ENCODE data around the gene SLC38A10. TPM values are rescaled to one million over a fixed set of nuclear protein-coding genes. Genes with fewer than 3 reads are reported as not detected.

The SLC38A10 gene
- polyA plus RNA-seq, 1 experiment, result 29.3 TPM

DNA sequence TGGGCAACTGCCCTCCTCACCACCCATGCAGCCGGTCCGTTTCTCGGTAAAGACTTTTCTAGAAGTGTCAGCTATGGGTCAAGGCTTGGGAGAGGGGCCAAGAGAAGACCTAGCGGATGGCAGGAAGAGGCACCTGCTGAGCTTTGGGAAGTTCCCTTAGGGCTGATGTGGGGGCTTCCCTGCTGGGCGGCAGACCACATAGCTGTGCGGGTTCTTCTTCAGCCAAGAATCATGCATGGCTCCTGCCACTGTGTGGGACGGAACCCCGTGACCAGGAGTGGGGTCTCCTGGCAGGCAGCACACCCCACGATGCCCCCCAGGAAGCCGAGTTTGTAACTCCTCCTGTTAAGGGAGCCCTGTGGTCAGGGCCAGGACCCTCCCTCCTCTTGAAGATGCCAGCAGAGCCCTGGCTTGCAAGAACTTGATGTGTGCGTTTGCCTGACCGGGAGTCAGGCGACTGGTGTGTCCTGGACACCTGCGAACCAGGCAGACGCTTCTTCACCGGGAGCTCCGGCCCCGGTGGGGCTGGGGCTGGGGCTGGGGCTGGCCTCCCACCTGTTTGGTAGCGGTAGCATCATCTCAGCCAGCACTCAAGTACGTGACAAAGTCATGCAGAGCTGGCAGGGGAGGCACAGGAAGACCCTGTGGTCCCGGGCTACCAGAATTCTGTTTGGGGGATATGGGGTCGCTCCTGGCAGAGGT, 17.7 kb upstream of the SLC38A10 start:
- ChIA-PET CTCF (no interaction called here), POLR2A (interaction anchor here (0.6 to 1.1 kb wide), 2 partner anchors 24 to 177 kb away, joined by 3 read pairs; no protein-coding TSS in a partner anchor)
- no peak overlapping the region for H3K4me3 ChIP-seq (ENCODE audit: low read depth, low read length)

DNA sequence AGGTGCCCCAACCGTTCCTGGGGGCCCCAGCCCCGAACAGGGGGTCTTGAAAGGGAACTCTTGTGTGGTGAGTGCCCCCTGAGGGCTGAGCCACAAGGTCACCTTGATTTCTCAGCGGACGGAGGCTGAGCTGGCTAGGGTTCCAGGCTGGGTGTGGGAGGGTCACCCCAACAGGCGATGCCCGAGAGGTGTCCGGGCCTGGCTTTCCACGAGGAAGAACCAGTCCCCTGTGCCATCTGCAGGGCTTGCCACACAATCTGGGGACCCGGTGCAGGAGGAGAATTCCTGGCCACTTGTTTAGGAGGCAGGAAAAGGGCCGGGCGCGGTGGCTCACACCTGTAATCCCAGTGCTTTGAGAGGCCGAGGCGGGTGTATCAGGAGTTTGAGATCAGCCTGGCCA, 16.8 kb upstream of the SLC38A10 start:
- Histone ChIP-seq H3K9me3 (ENCODE audit: control insufficient read depth, insufficient read depth, low read length) (no peaks in the 10 kb centered on the region; the same call in 1 of the 2 replicates), H3K27me3 (ENCODE audit: control insufficient read depth, insufficient read depth, low read length) (peaks cover 28% of the 10 kb centered on the region), H3K4me3 (ENCODE audit: low read depth, low read length) (no peak overlapping the region), H3K27ac (ENCODE audit: low read depth, low read length) (no peak overlapping the region)
- no peak for DNase-seq (ENCODE audit: low read depth, low spot score)
- CTCF ChIA-PET, result no interaction called here
- POLR2A ChIA-PET, result interaction anchor here (1.1 kb wide), 1 partner anchor 25 kb away, joined by 3 read pairs; no protein-coding TSS in a partner anchor
- TF ChIP-seq, protein P1, sequence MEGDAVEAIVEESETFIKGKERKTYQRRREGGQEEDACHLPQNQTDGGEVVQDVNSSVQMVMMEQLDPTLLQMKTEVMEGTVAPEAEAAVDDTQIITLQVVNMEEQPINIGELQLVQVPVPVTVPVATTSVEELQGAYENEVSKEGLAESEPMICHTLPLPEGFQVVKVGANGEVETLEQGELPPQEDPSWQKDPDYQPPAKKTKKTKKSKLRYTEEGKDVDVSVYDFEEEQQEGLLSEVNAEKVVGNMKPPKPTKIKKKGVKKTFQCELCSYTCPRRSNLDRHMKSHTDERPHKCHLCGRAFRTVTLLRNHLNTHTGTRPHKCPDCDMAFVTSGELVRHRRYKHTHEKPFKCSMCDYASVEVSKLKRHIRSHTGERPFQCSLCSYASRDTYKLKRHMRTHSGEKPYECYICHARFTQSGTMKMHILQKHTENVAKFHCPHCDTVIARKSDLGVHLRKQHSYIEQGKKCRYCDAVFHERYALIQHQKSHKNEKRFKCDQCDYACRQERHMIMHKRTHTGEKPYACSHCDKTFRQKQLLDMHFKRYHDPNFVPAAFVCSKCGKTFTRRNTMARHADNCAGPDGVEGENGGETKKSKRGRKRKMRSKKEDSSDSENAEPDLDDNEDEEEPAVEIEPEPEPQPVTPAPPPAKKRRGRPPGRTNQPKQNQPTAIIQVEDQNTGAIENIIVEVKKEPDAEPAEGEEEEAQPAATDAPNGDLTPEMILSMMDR (IDR thresholded peaks at IDR 0.05; ENCODE audit: low read depth, low read length), result no peak

More for the DNA sequence above, 17.7 kb upstream of the SLC38A10 start:
- TF ChIP-seq, protein P1 (IDR thresholded peaks at IDR 0.05; ENCODE audit: low read depth, low read length), result no peak
- DNase-seq (ENCODE audit: low read depth, low spot score), result no peak
- no peaks in the 10 kb centered on the region; the same call in 1 of the 2 replicates for H3K9me3 ChIP-seq (ENCODE audit: control insufficient read depth, insufficient read depth, low read length)
- H3K27ac ChIP-seq (ENCODE audit: low read depth, low read length), result no peak overlapping the region
- H3K27me3 ChIP-seq (ENCODE audit: control insufficient read depth, insufficient read depth, low read length), result peaks cover 28% of the 10 kb centered on the region

DNA sequence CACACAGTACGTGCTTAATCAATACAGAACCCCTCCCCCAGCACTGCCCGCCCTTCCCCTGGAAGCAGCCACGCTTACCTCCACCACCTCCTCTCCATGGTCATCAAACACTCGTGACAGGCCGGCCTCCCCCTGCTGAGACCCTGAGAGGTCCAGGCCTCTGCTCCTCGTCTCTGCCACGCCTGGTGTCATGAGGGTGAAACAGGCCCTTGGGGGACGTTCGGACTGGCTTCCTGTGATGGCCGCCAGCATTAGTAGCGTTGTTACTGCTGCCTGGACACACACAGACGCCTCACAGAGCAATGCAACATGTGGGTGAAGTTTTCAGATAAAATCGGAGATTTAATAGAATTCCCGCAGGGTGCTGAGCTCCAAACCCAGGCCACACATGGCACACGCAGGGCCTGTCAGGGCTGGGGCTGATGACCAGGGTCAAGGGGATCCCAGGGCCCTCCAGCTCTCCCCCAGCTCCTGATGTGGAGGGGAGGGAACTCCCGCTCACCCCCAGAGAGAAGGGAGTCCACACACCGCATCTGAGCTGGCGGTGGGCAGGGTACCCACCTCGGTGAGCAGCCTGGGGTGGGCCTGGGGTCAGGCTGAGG, 15.9 kb upstream of the SLC38A10 start:
- Histone ChIP-seq H3K4me3 (ENCODE audit: low read depth, low read length) (no peak overlapping the region), H3K9me3 (ENCODE audit: control insufficient read depth, insufficient read depth, low read length) (no peaks in the 10 kb centered on the region; the same call in 1 of the 2 replicates), H3K27me3 (ENCODE audit: control insufficient read depth, insufficient read depth, low read length) (peaks cover 25% of the 10 kb centered on the region), H3K27ac (ENCODE audit: low read depth, low read length) (no peak overlapping the region)
- ChIA-PET CTCF (no interaction called here), POLR2A (no interaction called here)
- no peak for DNase-seq (ENCODE audit: low read depth, low spot score)
- TF ChIP-seq, protein P1 (IDR thresholded peaks at IDR 0.05; ENCODE audit: low read depth, low read length), result no peak

DNA sequence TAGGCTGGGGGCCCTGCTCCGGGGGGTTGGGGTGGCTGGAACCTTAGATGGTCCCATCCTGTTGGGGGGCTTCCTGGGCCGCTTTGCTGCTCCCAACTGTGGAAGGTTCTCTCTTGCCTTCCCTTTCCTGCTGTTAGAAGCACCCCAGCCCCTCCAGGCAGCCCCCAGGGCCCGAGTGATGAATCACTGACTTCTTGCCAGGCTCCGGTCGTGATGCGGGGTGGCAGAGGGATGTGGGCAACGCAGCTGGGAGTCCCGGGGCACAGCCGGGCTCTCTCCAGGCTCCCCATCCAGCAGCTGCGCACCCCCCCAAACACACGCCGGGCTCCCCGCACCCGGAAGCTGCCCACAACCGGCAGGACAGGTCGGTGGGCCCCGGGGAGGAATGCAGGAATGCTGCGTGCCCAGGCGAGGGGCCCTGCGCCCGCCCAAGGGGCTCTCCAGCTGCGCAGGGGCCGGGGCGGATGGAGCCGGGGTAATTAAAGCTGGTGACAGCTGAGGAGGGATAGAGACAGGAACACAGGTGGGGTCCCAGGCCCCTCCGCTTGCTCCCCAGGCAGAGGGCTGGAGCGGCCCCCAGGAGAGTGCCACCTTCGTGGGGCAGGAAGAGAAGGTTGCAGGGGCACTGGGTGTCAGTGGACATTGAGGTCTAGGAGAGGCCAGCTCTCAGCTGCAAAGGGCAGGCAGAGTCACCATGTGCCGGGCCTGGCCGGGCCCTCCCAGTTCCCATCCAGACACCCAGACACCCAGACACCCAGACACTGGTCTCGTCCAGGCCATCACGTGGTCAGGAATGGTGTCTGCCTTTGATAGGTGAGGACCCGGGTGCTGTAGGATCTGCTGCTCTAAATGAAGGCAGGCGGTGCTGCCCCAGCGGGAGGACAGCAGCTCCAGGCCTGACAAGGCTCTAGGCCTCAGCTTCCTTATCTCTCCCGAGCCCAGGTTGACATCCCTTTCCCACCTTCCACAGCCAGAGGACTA, 15.0 kb upstream of the SLC38A10 start:
- no peaks in the 10 kb centered on the region; the same call in 1 of the 2 replicates for H3K9me3 ChIP-seq (ENCODE audit: control insufficient read depth, insufficient read depth, low read length)
- H3K27ac ChIP-seq (ENCODE audit: low read depth, low read length), result no peak overlapping the region
- DNase-seq (ENCODE audit: low read depth, low spot score), result no peak
- peaks cover 20% of the 10 kb centered on the region for H3K27me3 ChIP-seq (ENCODE audit: control insufficient read depth, insufficient read depth, low read length)
- H3K4me3 ChIP-seq (ENCODE audit: low read depth, low read length), result no peak overlapping the region
- ChIA-PET CTCF (interaction anchor here (0.6 to 1.4 kb wide), 7 partner anchors 11 to 187 kb away, joined by 3 to 12 read pairs (median 3); no protein-coding TSS in a partner anchor), POLR2A (interaction anchor here (0.8 kb wide), 1 partner anchor 85 kb away, joined by 4 read pairs; the partner anchor contains the start of gene BAHCC1)
- TF ChIP-seq, protein P1 (IDR thresholded peaks at IDR 0.05; ENCODE audit: low read depth, low read length), result no peak
